Measurements from ENCODE around the gene MAGI2.

Gene MAGI2

DNA sequence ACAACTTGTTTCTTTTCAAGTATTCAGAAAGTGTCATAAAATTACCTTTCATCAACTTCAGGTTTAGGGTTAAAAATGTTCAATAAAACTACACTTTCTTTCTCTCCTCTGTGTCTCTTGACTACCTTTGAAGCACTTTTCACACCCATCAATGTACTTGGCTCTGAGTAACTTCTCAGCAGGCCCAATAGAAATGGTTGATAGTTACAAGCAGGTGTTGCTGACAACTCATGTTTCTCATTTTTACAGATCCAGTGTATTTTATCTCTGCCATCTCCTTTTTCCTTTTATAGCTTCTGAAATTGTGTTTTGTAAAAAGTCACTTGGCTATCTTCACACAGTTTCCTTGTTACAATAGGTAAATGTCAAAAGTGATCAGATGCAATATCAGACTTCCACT, 1306.9 kb downstream of the MAGI2 start:
- DNase-seq (ENCODE audit: low read depth, low spot score) = no peak

DNA sequence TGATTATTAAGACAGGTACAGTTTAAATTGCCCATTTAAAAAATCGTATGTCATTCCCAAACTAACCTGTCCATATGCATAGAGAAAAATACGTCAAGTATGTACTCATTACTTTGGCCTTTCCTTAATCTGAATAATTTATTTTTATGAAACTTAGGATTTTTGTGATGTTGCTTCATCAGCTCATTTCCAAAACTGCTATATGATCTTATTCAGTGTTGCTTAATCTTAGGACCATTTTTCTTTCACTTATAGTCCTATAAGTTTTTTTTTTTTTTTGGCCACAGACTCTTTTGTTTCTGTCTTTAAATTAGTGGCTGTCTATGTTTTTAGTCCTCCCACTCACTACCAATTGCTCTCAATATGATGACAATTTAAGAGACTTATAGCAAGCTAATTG, 1309.8 kb downstream of the MAGI2 start:
- DNase-seq (ENCODE audit: low read depth, low spot score) = no peak

DNA sequence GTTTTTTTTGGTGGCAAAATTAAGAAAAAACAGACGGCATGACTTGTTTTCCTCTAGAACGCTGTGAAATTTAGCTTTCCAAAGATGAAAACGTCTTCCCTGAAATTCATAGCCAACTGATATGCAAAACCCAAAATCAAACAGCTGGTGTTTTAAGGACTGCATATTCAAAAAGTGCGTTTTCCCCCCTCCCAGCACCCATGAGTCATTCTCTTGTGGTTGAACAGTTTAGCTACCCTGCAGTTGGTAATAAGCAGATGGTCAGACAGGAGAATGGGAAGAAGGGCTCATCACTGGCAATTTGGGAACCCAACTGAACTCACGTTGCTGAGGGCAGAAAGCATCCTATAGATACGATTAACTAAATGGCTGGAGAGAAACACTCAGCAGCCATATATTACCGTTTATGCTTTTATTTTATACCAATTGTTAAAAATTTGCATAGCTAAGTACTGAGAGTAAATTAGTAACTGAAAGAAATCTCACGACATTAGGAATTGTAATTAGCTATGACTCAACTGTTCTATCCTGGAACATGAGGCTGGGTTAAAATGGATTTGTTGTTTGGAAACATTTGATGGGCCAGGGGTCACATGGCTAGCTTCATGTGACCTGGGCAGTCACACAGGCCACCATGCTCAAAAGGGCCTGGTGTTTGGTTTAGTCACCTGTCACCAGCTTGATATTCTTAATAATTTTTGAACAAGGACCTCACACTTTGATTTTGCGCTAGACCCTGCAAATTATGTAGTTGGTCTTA, 1311.8 kb downstream of the MAGI2 start:
- no peak for DNase-seq (ENCODE audit: low read depth, low spot score)

DNA sequence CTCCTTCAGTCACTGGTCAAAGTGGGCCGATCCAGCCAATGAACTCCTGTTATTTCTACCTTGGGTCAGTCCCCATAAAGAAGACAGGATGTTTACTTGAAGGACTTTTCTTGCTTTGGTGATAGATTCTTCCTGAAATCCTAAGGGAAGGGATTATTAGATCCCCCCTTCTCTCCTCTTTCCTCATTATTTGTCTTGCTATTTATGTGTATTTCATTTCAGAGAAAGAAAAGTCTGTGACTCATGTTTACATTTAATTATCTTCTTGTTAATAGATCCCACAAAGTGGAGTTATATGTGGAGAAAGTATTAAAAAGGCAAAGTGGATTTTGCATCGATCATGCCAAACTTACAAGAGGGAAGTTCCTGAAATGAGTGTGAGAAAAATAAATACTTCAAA, 1313.4 kb downstream of the MAGI2 start:
- no peak for DNase-seq (ENCODE audit: low read depth, low spot score)

DNA sequence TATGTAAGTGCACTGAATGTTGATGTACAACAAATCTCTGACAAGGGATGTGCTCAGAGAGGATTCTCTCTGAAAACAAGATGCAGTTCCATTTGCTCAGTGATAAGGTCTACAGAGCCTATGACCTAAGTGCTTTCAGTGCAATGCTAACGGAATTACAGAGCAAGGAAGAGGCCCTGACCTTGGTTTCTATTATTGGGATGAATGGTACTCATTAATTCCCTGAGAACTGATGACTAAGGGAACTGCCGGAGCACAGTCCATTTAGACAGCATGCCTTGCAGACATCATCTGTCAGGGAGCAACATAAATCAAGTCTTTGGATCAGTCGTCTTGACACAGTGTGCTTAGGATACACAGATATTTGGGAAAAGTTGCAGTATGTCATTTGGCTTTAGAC, 1314.1 kb downstream of the MAGI2 start:
- DNase-seq (ENCODE audit: low read depth, low spot score) = no peak

DNA sequence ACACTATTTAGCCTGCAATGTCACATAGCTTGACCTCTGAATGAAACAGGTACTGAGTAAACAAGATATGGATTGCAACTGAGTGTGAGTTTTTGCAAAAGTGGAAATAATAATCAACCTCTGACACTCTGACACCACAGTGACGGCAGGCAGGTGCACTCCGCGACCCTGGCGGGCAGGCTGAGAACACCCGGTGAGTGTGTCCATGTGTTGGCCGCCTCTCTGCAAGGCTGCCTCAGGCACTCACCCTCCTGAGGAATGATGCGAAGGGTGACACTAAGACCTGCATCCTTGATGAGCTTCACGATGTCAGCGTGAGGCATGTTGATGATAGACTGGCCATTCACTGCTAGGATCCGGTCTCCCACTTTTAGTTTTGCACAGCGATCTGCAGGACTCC, 1318.7 kb downstream of the MAGI2 start:
- no peak for DNase-seq (ENCODE audit: low read depth, low spot score)

DNA sequence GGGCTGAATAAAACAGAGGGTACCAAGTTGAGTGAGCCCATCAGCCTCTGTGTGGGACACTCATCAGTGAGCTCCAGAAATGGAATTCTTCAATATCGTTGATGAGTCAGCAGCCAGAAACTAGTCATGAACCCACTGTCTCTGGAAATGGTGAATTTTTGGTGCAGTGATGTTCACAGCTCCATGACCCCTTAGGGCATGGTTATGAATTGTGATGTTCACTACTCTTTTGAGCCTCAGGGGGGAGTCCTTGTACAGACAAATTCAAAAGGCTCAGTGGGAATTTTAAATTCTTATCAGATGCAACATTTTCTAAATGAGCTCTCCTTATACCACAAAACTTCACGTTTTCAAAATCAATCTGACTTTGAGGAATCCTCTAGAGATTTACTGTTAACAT, 1319.2 kb downstream of the MAGI2 start:
- no peak for DNase-seq (ENCODE audit: low read depth, low spot score)

DNA sequence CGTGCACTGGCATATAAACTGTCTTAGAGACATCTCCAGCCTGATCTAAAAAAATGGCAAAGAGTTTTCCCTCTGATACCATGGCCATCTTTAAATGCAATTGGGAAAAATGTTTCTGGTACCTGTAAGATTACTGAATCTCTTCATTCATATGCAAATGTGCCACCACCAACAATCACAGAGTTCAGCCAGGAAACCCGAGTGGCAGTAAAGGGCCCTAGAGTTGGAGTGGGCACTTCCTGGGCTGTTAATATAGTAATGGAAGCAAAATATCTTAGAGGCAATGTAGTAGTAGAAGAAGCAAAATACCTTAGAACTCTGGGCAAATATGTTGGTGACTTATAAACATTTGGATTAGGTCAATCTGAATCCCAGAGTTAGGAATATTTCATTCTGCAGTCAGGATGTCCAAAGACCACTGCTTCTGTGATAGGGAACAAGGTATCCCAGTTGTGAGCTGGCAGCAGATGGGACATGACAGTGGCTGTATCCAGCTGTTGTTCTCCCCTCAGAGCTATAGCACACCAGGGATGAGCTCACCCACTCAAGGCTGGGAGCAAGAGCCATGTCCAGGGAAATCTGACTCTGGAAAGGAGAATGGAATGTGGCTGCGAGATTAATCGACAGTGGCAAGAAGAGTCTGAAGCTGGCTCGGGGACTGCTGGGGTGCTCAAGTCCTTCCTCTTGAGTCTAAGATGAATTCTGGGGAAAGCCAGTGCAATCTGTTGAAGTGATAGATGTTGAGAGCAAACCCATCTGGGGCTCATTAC, 1322.8 kb downstream of the MAGI2 start:
- DNase-seq (ENCODE audit: low read depth, low spot score) = no peak

DNA sequence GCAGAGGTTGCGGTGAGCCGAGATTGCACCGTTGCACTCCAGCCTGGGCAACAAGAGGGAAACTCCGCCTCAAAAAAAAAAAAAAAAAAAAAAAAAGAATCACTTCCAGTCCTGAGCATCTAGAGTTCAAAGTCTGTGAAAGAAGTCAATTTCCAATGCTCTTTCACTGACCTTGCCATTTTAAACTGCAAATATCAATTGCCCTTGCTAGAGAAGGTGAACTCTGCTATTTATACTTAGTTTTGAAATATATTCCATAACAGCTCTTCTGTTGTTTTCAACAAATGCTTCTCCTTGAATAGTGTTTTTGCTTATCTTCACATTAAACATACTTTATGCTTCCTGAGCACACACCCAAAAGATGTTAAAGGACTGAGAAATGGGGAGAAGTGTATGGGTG, 1323.6 kb downstream of the MAGI2 start:
- DNase-seq (ENCODE audit: low read depth, low spot score) = no peak

DNA sequence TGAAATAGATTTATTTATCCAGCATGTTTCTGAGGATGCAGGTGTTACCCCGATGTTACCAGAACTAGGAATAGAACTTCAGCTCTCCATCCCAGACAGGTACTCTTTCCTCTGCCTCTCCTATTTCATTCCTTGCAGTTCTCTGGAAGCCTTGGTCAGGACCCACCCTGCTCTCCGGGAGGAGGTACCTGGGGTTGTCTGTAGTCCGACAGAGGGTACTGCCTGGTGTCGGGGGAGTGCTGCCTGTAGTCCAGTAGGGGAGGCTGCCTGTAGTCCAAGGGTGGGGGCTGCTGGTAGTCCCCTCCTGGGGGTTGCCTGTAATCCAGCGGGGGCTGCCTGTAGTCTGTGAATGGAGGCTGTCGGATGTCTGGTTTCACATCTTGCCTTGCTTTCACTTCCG, 1326.5 kb downstream of the MAGI2 start:
- DNase-seq (ENCODE audit: low read depth, low spot score) = no peak

DNA sequence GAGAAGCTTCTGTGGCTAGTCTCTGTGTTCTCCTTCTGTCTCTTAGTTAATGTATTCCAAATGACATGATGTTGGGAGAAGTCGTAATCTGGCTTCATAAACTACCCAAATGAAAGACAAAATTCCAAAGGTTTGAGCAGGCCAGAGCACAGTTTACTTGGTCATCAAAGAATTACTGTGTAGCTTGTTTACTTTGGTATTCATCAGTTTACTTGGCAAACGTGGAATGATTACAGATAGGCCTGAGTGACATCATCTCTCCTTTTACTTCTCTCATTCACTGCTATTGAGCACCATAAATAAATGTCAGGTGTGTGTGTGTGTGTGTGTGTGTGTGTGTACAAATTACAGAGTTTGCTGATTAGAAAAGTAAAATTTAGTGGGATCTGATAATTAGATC, 1327.6 kb downstream of the MAGI2 start:
- DNase-seq (ENCODE audit: low read depth, low spot score) = no peak

DNA sequence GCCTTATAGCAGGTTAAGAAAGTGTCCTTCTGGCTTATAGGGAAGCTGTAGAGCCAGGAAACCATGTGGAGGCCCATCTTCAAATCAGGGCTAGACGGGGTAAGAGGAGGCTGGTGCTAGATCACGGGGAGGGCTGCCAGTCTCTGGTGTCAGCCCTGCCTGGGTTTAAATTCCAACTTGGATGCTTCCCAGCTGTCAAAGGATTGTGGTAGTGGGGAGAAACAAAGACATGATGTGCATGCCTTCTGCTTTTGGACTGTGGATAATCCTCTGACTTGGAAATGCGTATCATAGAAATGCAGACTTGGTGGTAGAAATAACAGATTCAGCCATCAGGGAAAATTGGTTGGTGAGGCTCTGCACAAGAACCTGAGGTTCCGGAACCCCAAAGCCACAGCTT, 1329.3 kb downstream of the MAGI2 start:
- DNase-seq (ENCODE audit: low read depth, low spot score) = no peak

DNA sequence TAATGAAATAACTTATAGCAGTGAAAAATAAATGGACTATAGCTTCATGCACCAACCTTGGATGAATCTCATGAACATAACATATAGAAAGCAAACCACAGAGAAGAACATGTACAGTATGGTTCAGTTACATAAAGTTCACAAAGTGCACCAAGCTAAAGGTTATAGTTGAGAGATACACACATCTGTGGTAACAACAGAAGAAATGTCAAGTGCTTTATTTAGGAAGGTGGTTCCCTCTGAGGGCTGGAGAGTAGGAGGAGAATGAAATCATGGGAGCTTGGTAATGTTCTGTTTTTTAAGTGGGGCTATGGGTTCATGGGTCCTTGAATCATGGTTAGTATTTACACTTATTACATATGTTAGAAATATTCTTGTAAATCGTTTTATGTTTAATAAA, 1331.6 kb downstream of the MAGI2 start:
- no peak for DNase-seq (ENCODE audit: low read depth, low spot score)

DNA sequence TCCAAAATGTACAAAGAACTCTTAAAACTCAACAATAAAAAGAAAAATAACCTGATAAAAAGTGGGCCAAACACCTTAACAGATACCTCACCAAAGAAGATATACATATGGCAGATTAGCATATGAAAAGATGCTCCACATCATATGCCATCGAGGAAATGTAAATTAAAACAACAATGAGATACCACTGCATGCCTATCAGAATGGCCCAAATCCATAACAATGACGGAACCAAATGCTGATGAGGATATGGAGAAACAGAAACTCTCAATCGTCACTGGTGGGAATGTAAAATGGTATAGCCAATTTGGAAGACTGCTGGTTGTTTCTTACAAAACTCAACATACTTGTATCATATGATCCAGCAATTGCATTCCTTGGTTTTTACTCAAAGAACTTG, 1335.0 kb downstream of the MAGI2 start:
- no peak for DNase-seq (ENCODE audit: low read depth, low spot score)

DNA sequence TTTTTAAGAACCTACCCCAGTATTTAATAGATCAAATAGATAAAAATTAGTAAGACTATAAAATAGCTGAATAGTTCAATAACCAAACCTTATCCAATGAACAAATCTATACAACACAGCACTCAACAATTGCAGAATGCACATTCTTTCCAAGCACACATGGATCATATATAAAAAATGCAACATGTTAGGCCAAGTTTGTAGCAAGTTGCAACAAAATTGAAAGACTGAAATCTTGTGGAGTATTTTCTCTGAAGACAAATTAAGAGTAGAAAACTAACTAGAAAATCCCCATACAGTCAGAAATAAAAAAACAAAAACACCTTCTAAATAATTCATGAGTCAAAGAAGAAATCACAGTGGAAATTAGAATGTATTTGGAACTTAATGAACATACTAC, 1337.6 kb downstream of the MAGI2 start:
- DNase-seq (ENCODE audit: low read depth, low spot score) = no peak

DNA sequence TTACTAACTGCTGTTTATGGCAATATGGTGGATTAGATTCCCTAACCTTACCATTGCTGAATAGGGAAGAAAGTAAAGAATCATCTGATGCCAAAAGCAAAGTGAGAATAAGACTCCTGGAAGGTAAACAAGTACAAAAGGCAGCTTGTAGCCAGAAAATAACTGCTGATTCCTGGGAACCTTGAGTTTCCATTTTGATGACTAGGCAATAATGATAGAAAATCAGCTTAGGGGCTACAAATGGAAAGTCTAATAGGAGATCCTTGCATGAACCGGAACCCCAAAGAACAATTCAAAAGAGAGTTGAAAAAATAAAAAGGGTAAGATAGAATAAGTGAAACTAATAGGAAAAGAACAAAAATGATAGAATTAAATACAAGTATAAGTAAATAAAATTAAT, 1338.5 kb downstream of the MAGI2 start:
- DNase-seq (ENCODE audit: low read depth, low spot score) = no peak

DNA sequence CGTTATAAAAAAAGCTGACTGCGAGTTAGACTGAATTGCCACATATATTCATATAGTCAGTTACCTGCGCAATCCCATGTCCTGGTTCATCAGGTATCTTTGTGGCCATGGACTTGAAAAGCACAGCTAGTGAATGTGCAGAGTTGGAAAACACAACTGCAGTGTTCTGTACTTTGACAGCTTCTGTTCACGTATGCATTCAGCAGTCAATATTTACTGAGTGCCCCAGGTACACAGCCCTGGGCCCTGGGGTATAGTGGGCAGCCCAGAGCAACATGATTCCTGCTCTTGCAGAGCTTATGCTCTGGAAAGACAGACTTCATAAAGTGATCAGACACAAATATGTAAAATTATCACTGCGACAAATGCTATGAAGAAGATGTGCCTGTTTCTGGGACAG, 1341.0 kb downstream of the MAGI2 start:
- no peak for DNase-seq (ENCODE audit: low read depth, low spot score)

DNA sequence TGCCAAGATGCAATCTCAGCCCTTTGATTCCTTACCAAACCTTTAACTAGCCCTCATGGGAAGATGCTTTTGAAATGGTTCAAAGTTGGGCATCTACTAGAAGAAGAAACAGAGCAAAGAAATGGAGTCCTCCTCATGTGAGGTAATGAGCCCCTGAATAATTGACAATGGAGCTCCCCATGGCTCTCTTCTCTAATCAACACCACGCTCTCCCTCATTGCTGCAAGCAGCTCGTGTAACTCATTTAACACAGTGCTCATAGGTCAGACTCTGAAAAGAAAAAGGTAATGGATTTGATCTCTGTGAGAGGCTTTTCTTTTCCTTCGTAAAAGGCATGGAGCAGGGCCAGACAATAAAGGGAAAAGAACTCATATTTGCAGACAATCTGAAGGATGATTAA, 1342.1 kb downstream of the MAGI2 start:
- no peak for DNase-seq (ENCODE audit: low read depth, low spot score)

DNA sequence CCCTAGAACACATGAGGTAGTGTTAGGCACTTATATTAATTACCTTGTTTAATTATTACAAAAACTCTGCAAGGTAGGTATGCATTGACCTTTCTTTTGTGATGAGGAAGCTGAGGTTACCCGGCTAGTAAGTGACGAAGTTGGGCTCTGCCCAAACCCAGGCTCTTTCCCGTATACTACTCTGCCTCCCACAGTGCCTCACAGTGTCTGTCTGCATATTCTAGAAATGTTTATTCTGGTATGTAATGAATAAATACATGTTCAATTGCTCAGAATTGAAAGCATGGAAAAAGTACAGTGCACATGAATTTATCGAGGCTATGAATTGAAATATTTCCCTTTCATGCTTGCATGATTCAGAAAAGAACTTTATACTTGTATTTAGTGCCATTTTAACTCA, 1350.0 kb downstream of the MAGI2 start:
- DNase-seq (ENCODE audit: low read depth, low spot score) = no peak

DNA sequence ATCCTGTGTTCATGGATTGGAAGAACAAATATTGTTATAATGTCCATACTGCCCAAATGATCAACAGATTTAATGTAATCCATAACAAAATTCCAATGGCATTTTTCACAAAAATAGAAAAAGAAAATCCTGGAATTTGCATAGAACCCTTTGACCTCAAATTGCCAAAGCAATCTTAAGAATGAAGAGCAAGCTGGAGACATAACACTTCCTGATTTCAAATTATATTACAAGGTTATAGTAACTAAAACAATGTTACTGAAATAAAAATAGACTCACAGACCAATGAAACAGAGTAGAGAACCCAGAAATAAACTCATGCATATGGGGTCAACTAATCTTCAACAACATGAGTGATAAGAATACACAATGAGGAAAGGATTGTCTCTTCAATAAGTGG, 1352.4 kb downstream of the MAGI2 start:
- DNase-seq (ENCODE audit: low read depth, low spot score) = no peak

DNA sequence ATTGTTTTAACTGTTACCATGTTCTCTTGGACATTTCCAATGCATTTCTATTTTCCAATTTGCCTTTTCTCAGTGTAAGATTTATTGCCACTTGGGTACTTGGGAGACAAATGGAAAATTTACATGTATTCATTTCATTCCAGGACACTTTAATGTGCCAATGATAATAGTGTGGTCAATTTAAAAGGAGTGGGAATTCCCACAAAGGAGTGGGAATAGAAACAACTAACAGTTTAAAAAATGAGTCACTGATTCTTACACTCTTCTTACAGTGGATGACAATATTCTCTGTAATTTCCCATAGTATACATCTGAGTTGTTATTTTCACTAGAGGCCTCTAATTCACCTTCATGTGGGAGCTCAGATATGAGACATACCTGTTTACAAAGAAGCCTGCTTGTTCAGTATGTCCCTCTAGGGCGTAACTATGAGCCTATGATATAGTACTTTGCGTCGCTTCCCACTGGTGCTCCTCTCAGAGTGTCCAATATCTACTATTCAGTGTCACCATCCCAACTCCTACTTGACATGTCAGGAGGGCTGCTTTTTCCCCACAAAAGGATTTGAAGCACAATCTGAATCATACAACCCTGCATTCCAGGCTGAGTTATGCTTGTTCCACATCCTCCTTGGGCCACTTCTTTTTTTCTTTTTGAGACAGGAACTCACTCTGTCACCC, 1353.6 kb downstream of the MAGI2 start:
- no peak for DNase-seq (ENCODE audit: low read depth, low spot score)

DNA sequence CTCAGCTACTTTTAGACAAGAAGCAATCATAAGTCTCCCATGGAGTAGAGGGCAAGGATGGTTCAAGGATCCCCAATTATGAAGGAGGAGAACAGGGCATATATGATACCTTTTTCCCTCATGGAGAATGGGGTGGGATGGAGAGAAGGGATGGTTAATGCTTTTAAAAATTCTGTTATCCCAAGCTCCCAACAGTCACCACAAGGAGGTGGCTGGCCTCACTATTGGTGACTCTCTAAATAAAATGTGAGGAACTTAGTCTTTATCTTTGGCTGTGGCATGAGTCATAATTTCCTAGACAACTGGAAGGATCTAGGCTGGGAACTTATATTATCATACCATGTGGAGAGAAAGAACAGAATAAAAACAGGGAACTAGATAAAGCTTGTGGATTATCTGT, 1357.9 kb downstream of the MAGI2 start:
- DNase-seq (ENCODE audit: low read depth, low spot score) = no peak

DNA sequence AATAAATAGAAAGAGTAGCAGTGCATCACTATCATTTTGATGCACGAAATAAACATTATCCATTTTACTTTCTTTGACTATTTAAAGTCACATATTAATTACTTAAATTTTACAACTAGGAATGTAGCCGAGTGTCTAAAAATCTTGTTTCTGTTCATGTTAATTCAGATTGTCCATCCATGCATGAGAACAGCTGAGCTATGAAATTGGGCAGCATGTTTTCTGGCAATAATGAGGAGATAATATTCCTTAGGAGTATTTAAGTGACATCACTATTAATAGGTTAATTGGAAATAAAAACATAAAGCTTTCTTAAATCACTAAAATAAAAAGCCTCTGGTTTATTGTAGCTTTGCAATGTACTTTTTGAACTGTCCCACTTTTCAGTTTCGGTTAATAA, 1361.1 kb downstream of the MAGI2 start:
- no peak for DNase-seq (ENCODE audit: low read depth, low spot score)
